Glutamatergic neuron (in vitro differentiated cells): Measurements from ENCODE around the gene FNDC3B. TPM values are rescaled to one million over a fixed set of nuclear protein-coding genes. Genes with fewer than 3 reads are reported as not detected.
A peak's percentile ranks its signal among the peaks of the same experiment; 100 is the strongest.

Experiments used
- DNase-seq: peaks from one replicate; pipeline ENCODE4 v3.0.0; 2022
- H3K27ac Mint-ChIP-seq: one replicate; pipeline ENCODE4 v1.8.0; 2020; ENCODE audit warnings: mild to moderate bottlenecking, mixed read lengths, inconsistent platforms; ENCODE audit not compliant: unreplicated experiment
- H3K27me3 Mint-ChIP-seq: one replicate; pipeline ENCODE4 v1.8.0; 2020; ENCODE audit warnings: mild to moderate bottlenecking, moderate library complexity, mixed read lengths, inconsistent platforms; ENCODE audit not compliant: unreplicated experiment
- H3K36me3 Mint-ChIP-seq: one replicate; pipeline ENCODE4 v1.8.0; 2020; ENCODE audit warnings: mild to moderate bottlenecking, mixed read lengths, inconsistent platforms; ENCODE audit not compliant: unreplicated experiment
- H3K4me1 Mint-ChIP-seq: one replicate; pipeline ENCODE4 v1.8.0; 2020; ENCODE audit warnings: mild to moderate bottlenecking, low read depth, mixed read lengths, inconsistent platforms; ENCODE audit not compliant: unreplicated experiment
- H3K4me3 Mint-ChIP-seq: one replicate; pipeline ENCODE4 v1.8.0; 2020; ENCODE audit warnings: mild to moderate bottlenecking, mixed read lengths, inconsistent platforms; ENCODE audit not compliant: unreplicated experiment
- H3K9me3 Mint-ChIP-seq: one replicate; pipeline ENCODE4 v1.8.0; 2020; ENCODE audit warnings: mild to moderate bottlenecking, moderate library complexity, mixed read lengths, inconsistent platforms; ENCODE audit not compliant: unreplicated experiment
- CTCF ChIP-seq: fragments of 200-600 bp; sonication (generic); IDR thresholded peaks from one replicate; pipeline ENCODE4 v1.5.0; 2021; ENCODE audit not compliant: partially characterized antibody, unreplicated experiment
- total RNA-seq: library from RNA; stranded (reverse); fragmentation: NEBNext Ultra II Directional; extraction: Animal tissue kit (Norgen Biotek cat#: 25700); gene quantifications from one replicate; pipeline ENCODE4 v1.2.1, GENCODE V29; 2021; ENCODE audit not compliant: unreplicated experiment

FNDC3B gene
- total RNA-seq, 1 donor from 2014 or later: 11.7 TPM

GRCh38 chr3:172315401-172316091 is 276.2 kb downstream of the FNDC3B start:
- no peak overlapping the region for H3K4me3 Mint-ChIP-seq
- H3K27ac Mint-ChIP-seq: no peak overlapping the region
- TF ChIP-seq CTCF: no peak
- no peak for DNase-seq
- peaks cover 25% of the 10 kb centered on the region for H3K4me1 Mint-ChIP-seq
- H3K36me3 Mint-ChIP-seq: no peaks in the 10 kb centered on the region
- H3K9me3 Mint-ChIP-seq: peaks cover 9% of the 10 kb centered on the region
- H3K27me3 Mint-ChIP-seq: peaks cover 11% of the 10 kb centered on the region

- no peak overlapping the region for H3K4me3 Mint-ChIP-seq
- no peak overlapping the region for H3K27ac Mint-ChIP-seq
- DNase-seq: no peak
- peaks cover 9% of the 10 kb centered on the region for H3K9me3 Mint-ChIP-seq
- TF ChIP-seq CTCF: no peak
- peaks cover 25% of the 10 kb centered on the region for H3K4me1 Mint-ChIP-seq
- H3K36me3 Mint-ChIP-seq: no peaks in the 10 kb centered on the region
- peaks cover 11% of the 10 kb centered on the region for H3K27me3 Mint-ChIP-seq
These were observed 277.4 kb downstream of the FNDC3B start for GRCh38 chr3:172316758-172317157.

- H3K9me3 Mint-ChIP-seq: peaks cover 9% of the 10 kb centered on the region
- DNase-seq: no peak
- H3K27me3 Mint-ChIP-seq: peaks cover 11% of the 10 kb centered on the region
- H3K4me3 Mint-ChIP-seq: no peak overlapping the region
- no peaks in the 10 kb centered on the region for H3K36me3 Mint-ChIP-seq
- H3K4me1 Mint-ChIP-seq: peaks cover 25% of the 10 kb centered on the region
- H3K27ac Mint-ChIP-seq: peak overlapping the region; percentile 87
- TF ChIP-seq CTCF: no peak
These were observed 278.1 kb downstream of the FNDC3B start for GRCh38 chr3:172317481-172317880.

GRCh38 chr3:172317984-172318383 is 278.6 kb downstream of the FNDC3B start:
- DNase-seq: peak; percentile 80
- Mint-ChIP-seq H3K4me3 (peak overlapping the region; percentile 57), H3K27ac (peak overlapping the region; percentile 87), H3K9me3 (peaks cover 8% of the 10 kb centered on the region), H3K4me1 (peaks cover 25% of the 10 kb centered on the region), H3K36me3 (no peaks in the 10 kb centered on the region), H3K27me3 (peaks cover 11% of the 10 kb centered on the region)
- TF ChIP-seq CTCF: no peak

- Mint-ChIP-seq H3K9me3 (peaks cover 7% of the 10 kb centered on the region), H3K4me1 (peaks cover 20% of the 10 kb centered on the region), H3K27ac (no peak overlapping the region), H3K4me3 (no peak overlapping the region), H3K36me3 (no peaks in the 10 kb centered on the region), H3K27me3 (peaks cover 11% of the 10 kb centered on the region)
- DNase-seq: no peak
- TF ChIP-seq CTCF: no peak
These were observed 280.2 kb downstream of the FNDC3B start for GRCh38 chr3:172319595-172319994.
